Mesothelial cell of epicardium (in vitro differentiated cells): Measurements from ENCODE around the gene TEX19. TPM values are rescaled to one million over a fixed set of nuclear protein-coding genes. Genes with fewer than 3 reads are reported as not detected.

Source experiments
- DNase-seq, 2 experiments: peaks; one replicate each; pipeline ENCODE4 v3.0.0; 2021; ENCODE audit warnings: low spot score in 2 of 2; ENCODE audit not compliant: unreplicated experiment in 2 of 2
- H3K27ac Mint-ChIP-seq: 2 replicates; pipeline ENCODE4 v1.8.0; 2021; ENCODE audit warnings: mixed read lengths
- H3K27me3 Mint-ChIP-seq: 2 replicates; pipeline ENCODE4 v1.8.0; 2021; ENCODE audit warnings: low read depth, mixed read lengths
- H3K36me3 Mint-ChIP-seq: 2 replicates; pipeline ENCODE4 v1.8.0; 2021; ENCODE audit warnings: mixed read lengths
- H3K4me1 Mint-ChIP-seq: 2 replicates; pipeline ENCODE4 v1.8.0; 2021; ENCODE audit warnings: mixed read lengths
- H3K4me3 Mint-ChIP-seq: 2 replicates; pipeline ENCODE4 v1.8.0; 2021; ENCODE audit warnings: mild to moderate bottlenecking, moderate library complexity, mixed read lengths
- H3K9me3 Mint-ChIP-seq: 2 replicates; pipeline ENCODE4 v1.8.0; 2021; ENCODE audit warnings: mixed read lengths
- CTCF ChIP-seq: fragments of 200-600 bp; sonication (generic); IDR thresholded peaks from one replicate; pipeline ENCODE4 v1.5.0; 2021; ENCODE audit warnings: antibody characterized with exemption; ENCODE audit not compliant: unreplicated experiment
- total RNA-seq: library from RNA; stranded (reverse); gene quantifications from 3 replicates; pipeline ENCODE4 v1.2.1, GENCODE V29; 2021

The TEX19 gene
- total RNA-seq, 1 donor from 2014 or later = 0.16 TPM

- no peaks in the 10 kb centered on the region for H3K36me3 Mint-ChIP-seq
- no peak overlapping the region for H3K27ac Mint-ChIP-seq
- H3K27me3 Mint-ChIP-seq = peaks cover 19% of the 10 kb centered on the region
- no peak for TF ChIP-seq CTCF
- H3K4me1 Mint-ChIP-seq = peaks cover 6% of the 10 kb centered on the region
- no peak overlapping the region for H3K4me3 Mint-ChIP-seq
- DNase-seq = no peak
- no peaks in the 10 kb centered on the region for H3K9me3 Mint-ChIP-seq
These were observed 44.9 kb upstream of the TEX19 start for GRCh38 chr17:82314012-82314726.

GRCh38 chr17:82314727-82315605, 44.1 kb upstream of the TEX19 start:
- no peak for TF ChIP-seq CTCF
- peaks cover 6% of the 10 kb centered on the region for H3K4me1 Mint-ChIP-seq
- peaks cover 16% of the 10 kb centered on the region for H3K27me3 Mint-ChIP-seq

GRCh38 chr17:82315703-82316358, 43.2 kb upstream of the TEX19 start:
- H3K4me1 Mint-ChIP-seq = peaks cover 8% of the 10 kb centered on the region
- TF ChIP-seq CTCF = no peak
- no peaks in the 10 kb centered on the region for H3K9me3 Mint-ChIP-seq
- no peak overlapping the region for H3K4me3 Mint-ChIP-seq
- no peak overlapping the region for H3K27ac Mint-ChIP-seq
- H3K27me3 Mint-ChIP-seq = peaks cover 10% of the 10 kb centered on the region
- no peaks in the 10 kb centered on the region for H3K36me3 Mint-ChIP-seq
- no peak for DNase-seq

More at GRCh38 chr17:82314727-82315605, 44.1 kb upstream of the TEX19 start:
- DNase-seq = no peak
- Mint-ChIP-seq H3K27ac (no peak overlapping the region), H3K36me3 (no peaks in the 10 kb centered on the region), H3K9me3 (no peaks in the 10 kb centered on the region), H3K4me3 (no peak overlapping the region)

- H3K4me3 Mint-ChIP-seq = no peak overlapping the region
- no peaks in the 10 kb centered on the region for H3K36me3 Mint-ChIP-seq
- DNase-seq = no peak
These were observed 42.2 kb upstream of the TEX19 start for GRCh38 chr17:82316651-82317393.

More at GRCh38 chr17:82316651-82317393, 42.2 kb upstream of the TEX19 start:
- Mint-ChIP-seq H3K27me3 (peaks cover 11% of the 10 kb centered on the region), H3K27ac (no peak overlapping the region), H3K9me3 (no peaks in the 10 kb centered on the region), H3K4me1 (peaks cover 11% of the 10 kb centered on the region)
- TF ChIP-seq CTCF = no peak
